ENCODE results near the gene MAP7. TPM values are rescaled to one million over a fixed set of nuclear protein-coding genes. Genes with fewer than 3 reads are reported as not detected.
A peak's percentile ranks its signal among the peaks of the same experiment; 100 is the strongest.

The MAP7 gene
- total and polyA plus RNA-seq, 9 of the 15 experiments (the other 6 are each of a cell fraction or from before 2014, with no cell fraction given) = 0.76 to 7.7 (median 3.9) TPM

DNA sequence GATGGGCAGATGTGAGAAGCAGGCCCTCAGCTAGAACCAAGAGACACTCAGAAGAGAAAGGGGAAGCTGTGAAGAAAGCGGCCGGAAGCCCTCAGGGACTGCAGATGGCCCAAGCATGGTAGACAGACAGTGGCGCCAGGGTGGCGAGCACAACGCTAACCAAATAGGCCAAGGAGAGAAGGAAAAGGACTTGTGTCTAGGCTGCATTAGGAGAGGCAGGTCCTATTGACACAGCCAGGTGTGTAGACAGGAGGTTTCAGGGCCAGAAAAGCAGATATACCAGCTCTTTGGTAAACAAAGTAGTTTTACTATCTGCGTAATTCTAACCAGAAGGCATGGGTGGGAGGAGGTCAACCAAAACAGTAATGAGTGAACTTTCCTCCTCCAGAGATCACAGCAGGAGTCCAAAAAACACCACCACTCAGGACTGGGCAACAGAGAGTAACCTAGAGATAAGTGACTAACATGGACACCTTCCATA, 15.8 kb upstream of the MAP7 start (continued):
- TF ChIP-seq ID3 (CRISPR knock-in tag; IDR thresholded peaks at IDR 0.05) (no peak), ID3 (tag; IDR thresholded peaks at IDR 0.05) (0 out of 2 replicates have a peak, but pooled peaks have one; percentile 48), CBFA2T2 (conservative IDR thresholded peaks at IDR 0.05) (peak; percentile 36), ZKSCAN8 (CRISPR knock-in tag; IDR thresholded peaks at IDR 0.05) (peak; percentile 59; the same call in 1 of the 2 replicates), MTA2 (IDR thresholded peaks at IDR 0.05; ENCODE audit: low read depth) (no peak), KLF6 (CRISPR knock-in tag; IDR thresholded peaks at IDR 0.05; ENCODE audit: borderline replicate concordance) (peak; percentile 74; the same call in 1 of the 2 replicates), MAZ (CRISPR knock-in tag; conservative IDR thresholded peaks at IDR 0.05 in 1 of 2, IDR thresholded peaks at IDR 0.05 in 1 of 2) (0 out of 4 replicates have a peak, but pooled peaks of 1 of the 2 experiments have one; percentile 28), ZNF3 (CRISPR knock-in tag; IDR thresholded peaks at IDR 0.05) (no peak), ZNF311 (CRISPR knock-in tag; IDR thresholded peaks at IDR 0.05) (0 out of 2 replicates have a peak, but pooled peaks have one; percentile 22), ZBTB8A (IDR thresholded peaks at IDR 0.05; ENCODE audit: partially characterized antibody) (no peak)
- TF ChIP-seq, protein P1, sequence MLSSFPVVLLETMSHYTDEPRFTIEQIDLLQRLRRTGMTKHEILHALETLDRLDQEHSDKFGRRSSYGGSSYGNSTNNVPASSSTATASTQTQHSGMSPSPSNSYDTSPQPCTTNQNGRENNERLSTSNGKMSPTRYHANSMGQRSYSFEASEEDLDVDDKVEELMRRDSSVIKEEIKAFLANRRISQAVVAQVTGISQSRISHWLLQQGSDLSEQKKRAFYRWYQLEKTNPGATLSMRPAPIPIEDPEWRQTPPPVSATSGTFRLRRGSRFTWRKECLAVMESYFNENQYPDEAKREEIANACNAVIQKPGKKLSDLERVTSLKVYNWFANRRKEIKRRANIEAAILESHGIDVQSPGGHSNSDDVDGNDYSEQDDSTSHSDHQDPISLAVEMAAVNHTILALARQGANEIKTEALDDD (IDR thresholded peaks at IDR 0.05) = peak; percentile 96
- TF ChIP-seq, protein P2, sequence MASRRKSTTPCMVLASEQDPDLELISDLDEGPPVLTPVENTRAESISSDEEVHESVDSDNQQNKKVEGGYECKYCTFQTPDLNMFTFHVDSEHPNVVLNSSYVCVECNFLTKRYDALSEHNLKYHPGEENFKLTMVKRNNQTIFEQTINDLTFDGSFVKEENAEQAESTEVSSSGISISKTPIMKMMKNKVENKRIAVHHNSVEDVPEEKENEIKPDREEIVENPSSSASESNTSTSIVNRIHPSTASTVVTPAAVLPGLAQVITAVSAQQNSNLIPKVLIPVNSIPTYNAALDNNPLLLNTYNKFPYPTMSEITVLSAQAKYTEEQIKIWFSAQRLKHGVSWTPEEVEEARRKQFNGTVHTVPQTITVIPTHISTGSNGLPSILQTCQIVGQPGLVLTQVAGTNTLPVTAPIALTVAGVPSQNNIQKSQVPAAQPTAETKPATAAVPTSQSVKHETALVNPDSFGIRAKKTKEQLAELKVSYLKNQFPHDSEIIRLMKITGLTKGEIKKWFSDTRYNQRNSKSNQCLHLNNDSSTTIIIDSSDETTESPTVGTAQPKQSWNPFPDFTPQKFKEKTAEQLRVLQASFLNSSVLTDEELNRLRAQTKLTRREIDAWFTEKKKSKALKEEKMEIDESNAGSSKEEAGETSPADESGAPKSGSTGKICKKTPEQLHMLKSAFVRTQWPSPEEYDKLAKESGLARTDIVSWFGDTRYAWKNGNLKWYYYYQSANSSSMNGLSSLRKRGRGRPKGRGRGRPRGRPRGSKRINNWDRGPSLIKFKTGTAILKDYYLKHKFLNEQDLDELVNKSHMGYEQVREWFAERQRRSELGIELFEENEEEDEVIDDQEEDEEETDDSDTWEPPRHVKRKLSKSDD (conservative IDR thresholded peaks at IDR 0.05; ENCODE audit: low read length) = no peak
